DMS53 treated with DMSO at 0.1 percent for 48 hours (cell line): ENCODE measurements around the gene CACNG4.

Experiments used
- DNase-seq: peaks from one replicate; lab custom pipeline; 2025; ENCODE audit not compliant: unreplicated experiment; lab: John Stamatoyannopoulos, UW

The CACNG4 gene

GRCh38 chr17:66944351-66945146 is 20.0 kb upstream of the CACNG4 start:
- DNase-seq = no peak

GRCh38 chr17:66945147-66945835 is 19.2 kb upstream of the CACNG4 start:
- DNase-seq = no peak

- no peak for DNase-seq
These were observed 18.3 kb upstream of the CACNG4 start for GRCh38 chr17:66946251-66946650.

GRCh38 chr17:66947311-66947710 is 17.2 kb upstream of the CACNG4 start:
- no peak for DNase-seq

- DNase-seq = no peak
These were observed 16.3 kb upstream of the CACNG4 start for GRCh38 chr17:66948061-66948750.

GRCh38 chr17:66949501-66949900 is 15.0 kb upstream of the CACNG4 start:
- no peak for DNase-seq

GRCh38 chr17:66950325-66950724 is 14.2 kb upstream of the CACNG4 start:
- DNase-seq = no peak

GRCh38 chr17:66950886-66951604 is 13.5 kb upstream of the CACNG4 start:
- no peak for DNase-seq

- no peak for DNase-seq
These were observed 12.9 kb upstream of the CACNG4 start for GRCh38 chr17:66951605-66951953.

- peak; percentile 70 for DNase-seq
These were observed 12.4 kb upstream of the CACNG4 start for GRCh38 chr17:66952031-66952524.

GRCh38 chr17:66952681-66953629 is 11.6 kb upstream of the CACNG4 start:
- DNase-seq = no peak

GRCh38 chr17:66953630-66954020 is 10.9 kb upstream of the CACNG4 start:
- no peak for DNase-seq

- no peak for DNase-seq
These were observed 9.9 kb upstream of the CACNG4 start for GRCh38 chr17:66954632-66955031.

- no peak for DNase-seq
These were observed 8.7 kb upstream of the CACNG4 start for GRCh38 chr17:66955821-66956220.

- DNase-seq = no peak
These were observed 7.6 kb upstream of the CACNG4 start for GRCh38 chr17:66956941-66957340.

- no peak for DNase-seq
These were observed 7.2 kb upstream of the CACNG4 start for GRCh38 chr17:66957343-66957742.

- DNase-seq = no peak
These were observed 6.4 kb upstream of the CACNG4 start for GRCh38 chr17:66957951-66958579.

GRCh38 chr17:66959641-66960375 is 4.7 kb upstream of the CACNG4 start:
- DNase-seq = no peak

- DNase-seq = no peak
These were observed 3.9 kb upstream of the CACNG4 start for GRCh38 chr17:66960613-66961012.
